GM18517 (cell line): ENCODE data around the gene PXDC1.
"Not testable (repeated sequence)": the region's sequence is repeated elsewhere in the genome, so short reads cannot be mapped to it uniquely, and the experiment has no call there.

Experiments
- ATAC-seq: cut with Tn5 transposase; IDR thresholded peaks from one replicate; pipeline ENCODE4 v1.9.1; 2021; ENCODE audit warnings: mild to moderate bottlenecking, moderate library complexity; ENCODE audit not compliant: unreplicated experiment

Gene PXDC1

GRCh38 chr6:3734023-3734422, 17.5 kb downstream of the PXDC1 start:
- ATAC-seq = no peak

- no peak for ATAC-seq
Measured at GRCh38 chr6:3733321-3733925, 18.1 kb downstream of the PXDC1 start.

- no peak for ATAC-seq
Measured at GRCh38 chr6:3732345-3733141, 19.0 kb downstream of the PXDC1 start.

GRCh38 chr6:3731700-3732099, 19.8 kb downstream of the PXDC1 start:
- ATAC-seq = no peak

- no peak for ATAC-seq
Measured at GRCh38 chr6:3729603-3730344, 21.7 kb downstream of the PXDC1 start.

- ATAC-seq = no peak
Measured at GRCh38 chr6:3727593-3728108, 23.9 kb downstream of the PXDC1 start.

GRCh38 chr6:3727036-3727435, 24.5 kb downstream of the PXDC1 start:
- ATAC-seq = no peak

- ATAC-seq = no peak
Measured at GRCh38 chr6:3726421-3726820, 25.1 kb downstream of the PXDC1 start.

- no peak for ATAC-seq
Measured at GRCh38 chr6:3725145-3726047, 26.1 kb downstream of the PXDC1 start.

GRCh38 chr6:3724451-3725144, 26.9 kb downstream of the PXDC1 start:
- ATAC-seq = no peak

GRCh38 chr6:3723966-3724365, 27.5 kb downstream of the PXDC1 start:
- ATAC-seq = no peak

GRCh38 chr6:3723251-3723650, 28.3 kb downstream of the PXDC1 start:
- ATAC-seq = no peak

GRCh38 chr6:3722785-3723184, 28.7 kb downstream of the PXDC1 start:
- no peak for ATAC-seq

- ATAC-seq = no peak
Measured at GRCh38 chr6:3721810-3722621, 29.5 kb downstream of the PXDC1 start.

GRCh38 chr6:3720770-3721169, 30.7 kb downstream of the PXDC1 start:
- ATAC-seq = not testable (repeated sequence)

GRCh38 chr6:3719462-3720308, 31.8 kb downstream of the PXDC1 start:
- ATAC-seq = no peak

GRCh38 chr6:3718407-3718806, 33.1 kb downstream of the PXDC1 start:
- no peak for ATAC-seq

GRCh38 chr6:3715285-3715684, 36.2 kb downstream of the PXDC1 start:
- ATAC-seq = no peak
